Activated CD4-positive, alpha-beta T cell treated with anti-CD3 and anti-CD28 coated beads for 1 hour (primary cell): Measurements from ENCODE around the gene CXCL12.

ENCODE experiments used
- DNase-seq: peaks from one replicate; pipeline ENCODE4 v3.0.0-alpha.2; 2020

Gene CXCL12

DNA sequence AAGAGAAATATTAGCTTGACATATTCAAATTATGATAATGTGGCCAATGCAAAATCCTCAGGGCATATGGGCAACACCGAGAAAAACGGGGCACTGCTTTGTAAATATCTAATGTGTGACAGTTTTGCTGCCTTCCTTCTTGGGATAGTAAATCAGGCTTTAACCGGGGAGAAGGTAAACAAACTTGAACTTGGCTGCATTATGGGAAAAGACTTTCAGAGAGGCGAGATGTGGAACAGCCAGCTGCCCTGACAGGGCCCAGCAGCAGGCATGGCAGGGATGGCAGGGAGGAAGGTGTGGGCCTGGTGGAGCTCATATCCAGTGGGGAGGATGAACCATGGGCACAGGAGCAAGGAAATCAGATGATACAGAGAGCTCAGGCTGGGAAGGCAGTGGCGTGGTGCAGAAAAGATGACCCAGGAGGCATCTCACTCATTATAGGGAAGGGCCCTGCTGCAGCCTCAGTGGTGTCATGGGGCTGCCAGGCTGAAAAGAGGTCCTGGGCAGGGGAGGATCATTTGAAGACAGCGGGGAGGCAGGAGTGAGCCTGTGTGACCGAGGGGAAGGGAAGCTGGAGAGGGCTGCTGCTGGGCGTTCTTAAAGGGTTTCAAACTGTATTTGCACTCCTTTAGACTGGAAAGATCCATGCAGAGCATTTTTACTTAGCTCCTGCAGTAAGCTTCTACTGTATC, 26.7 kb downstream of the CXCL12 start:
- DNase-seq, result no peak

GRCh38 chr10:44357023-44357540, 27.8 kb downstream of the CXCL12 start:
- no peak for DNase-seq

DNA sequence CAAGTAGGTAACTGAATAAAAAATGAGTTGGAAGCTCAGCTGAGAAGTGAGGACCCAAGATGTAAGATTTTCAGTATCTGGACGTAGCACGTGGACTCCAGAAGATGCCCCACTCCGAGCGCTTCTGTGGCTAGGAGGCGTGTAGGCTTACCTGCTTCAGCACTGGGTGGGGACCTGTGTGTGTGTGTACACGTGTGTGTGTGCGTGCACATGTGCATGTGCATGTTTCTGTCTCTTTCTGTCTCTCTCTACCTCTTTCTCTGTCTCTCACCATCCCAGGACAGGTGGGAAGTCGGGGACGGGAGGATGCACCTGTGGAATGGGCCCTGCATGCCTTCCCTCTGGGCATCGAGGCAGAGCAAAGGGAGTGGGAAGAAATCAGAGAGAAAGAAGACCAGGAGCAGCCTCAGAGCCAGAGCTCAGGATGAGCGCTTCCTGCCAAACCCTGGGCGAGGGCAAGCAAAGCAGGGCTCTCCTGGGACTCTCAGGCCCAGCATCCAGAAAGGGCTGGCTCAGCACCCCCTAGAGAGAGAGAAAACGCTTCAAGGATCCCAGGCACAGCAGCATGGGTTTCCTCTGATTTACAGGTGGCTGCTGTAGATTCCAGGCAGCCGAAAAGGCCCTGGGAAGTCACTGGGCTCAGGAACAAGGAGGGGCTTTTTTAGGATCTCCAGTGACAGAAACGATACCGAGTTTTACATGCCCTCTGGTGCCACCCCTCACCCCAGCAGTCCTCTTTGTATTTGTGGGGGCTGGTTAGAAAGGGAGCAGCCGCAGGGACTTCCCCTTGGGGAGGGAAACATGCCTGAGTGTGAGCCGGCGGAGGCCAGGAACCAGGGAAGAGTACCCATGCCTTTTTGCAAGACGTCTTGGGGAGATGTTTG, 28.5 kb downstream of the CXCL12 start:
- no peak for DNase-seq

GRCh38 chr10:44355630-44356029, 29.3 kb downstream of the CXCL12 start:
- DNase-seq, result no peak

DNA sequence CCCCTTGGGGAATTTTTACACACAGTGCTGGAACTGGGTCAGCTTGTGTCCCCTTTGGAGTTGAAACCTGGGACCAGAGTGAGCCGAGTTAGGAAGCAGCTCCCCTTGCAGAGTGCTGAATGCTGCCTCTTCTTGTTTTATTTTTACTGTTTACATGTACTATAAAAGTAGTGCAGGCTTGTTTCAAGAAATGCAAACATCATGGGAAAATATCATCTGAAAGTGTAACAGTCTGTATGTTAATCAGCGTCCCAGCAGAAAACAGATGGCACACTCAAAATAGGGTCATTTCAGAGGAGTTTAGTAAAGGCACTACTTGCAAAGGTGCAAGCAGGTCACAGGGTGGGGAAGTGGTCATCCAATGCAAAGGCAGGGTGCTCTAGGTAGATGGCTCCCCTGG, 30.1 kb downstream of the CXCL12 start:
- DNase-seq, result no peak

- no peak for DNase-seq
Observed at GRCh38 chr10:44353721-44354120, 31.2 kb downstream of the CXCL12 start.

- no peak for DNase-seq
Observed at GRCh38 chr10:44353128-44353390, 31.8 kb downstream of the CXCL12 start.

DNA sequence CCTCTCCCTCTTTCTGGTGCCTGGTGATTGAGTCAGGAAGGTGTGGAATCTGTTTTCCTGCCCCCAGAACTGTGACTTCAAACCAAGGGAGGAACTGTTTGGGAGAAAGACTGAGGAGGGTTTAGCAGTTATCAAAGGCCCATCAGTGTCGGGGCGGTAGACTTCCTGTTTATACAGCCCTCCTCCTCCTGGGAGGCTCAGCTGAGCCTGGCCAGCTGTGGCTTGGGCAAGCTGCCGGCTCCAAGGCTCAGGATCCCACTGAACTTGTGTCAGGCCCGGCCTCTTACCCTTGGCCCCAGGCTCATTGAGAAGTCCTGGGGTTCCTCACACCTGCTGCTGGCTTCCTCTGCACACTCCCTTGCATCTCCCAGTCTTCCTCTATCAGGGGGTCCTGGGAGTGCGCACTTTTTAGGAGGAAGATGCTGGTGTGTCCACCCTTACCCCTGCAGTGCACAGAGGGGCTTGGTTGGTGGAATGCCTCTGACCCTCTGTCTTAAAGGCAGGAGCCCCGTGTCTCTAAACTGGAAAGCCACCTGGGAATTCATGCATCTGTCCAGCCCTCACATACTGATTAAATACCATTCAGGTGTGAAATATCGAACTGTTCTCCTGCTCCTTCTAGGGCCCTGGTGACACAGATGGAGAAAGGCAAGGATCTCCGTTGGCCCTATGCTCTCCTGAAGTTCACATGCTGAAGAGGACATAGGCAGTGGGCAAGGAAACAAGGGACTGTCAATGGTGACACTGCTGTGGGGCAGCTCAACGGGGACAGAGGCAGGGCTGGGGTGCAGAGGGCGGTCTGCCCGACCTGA, 32.4 kb downstream of the CXCL12 start:
- no peak for DNase-seq

- no peak for DNase-seq
Observed at GRCh38 chr10:44348496-44348895, 36.4 kb downstream of the CXCL12 start.

DNA sequence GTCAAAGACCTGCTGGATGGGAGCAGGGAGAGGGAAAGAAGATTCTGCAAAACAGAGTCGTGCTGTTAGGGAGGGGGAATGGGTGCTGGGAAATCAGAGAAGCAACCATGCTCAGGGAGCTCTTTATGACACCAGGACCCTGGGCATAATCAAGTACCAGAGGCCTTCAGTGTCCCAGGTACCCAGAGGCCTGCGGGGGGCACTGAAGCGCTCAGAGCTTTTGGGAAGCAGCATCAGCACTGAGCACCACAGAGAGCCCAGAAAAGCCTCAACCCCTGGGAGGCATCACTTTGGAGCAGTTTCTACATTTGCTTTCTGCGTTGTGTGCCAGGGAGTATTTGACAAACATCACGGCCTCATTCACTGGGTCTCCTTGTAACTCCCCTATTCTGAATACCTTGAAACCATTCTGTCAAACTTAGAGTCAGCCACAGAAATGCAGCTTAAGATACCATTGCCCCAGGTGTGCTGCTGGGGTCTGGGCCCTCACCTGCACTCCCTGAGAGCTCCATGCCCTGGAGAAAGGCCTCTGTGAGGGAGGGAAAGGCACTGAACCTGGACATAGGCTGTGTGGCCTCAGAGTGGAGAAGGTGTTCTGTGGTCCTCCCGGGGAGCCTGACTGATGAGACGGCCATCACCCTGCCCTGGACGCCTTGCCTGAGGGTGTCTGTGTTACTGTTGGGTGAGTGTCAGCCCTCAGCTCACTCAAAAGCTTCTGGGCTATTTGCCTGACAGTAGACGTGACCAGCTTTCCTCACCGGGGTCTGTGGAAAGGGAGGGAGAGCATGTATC, 37.1 kb downstream of the CXCL12 start:
- no peak for DNase-seq

DNA sequence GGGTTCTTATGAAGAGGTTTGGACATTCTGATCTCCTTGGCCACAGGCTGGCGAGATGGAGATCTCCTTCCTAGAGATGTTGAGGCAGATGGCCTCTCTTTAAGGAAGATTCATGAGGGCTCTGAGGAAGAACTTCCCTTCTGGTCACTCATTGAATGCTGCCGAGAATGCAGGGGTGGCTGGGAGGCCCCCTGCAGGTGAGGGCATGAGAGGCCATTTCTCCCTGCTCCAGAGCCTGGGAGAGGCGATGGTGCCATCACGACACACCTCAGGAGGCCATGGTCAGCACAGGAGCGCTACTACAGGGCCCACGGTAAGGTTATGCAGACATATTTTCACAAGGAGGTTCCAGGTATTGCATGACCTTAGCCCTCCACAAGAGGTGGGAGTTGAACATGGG, 40.2 kb downstream of the CXCL12 start:
- DNase-seq, result no peak

DNA sequence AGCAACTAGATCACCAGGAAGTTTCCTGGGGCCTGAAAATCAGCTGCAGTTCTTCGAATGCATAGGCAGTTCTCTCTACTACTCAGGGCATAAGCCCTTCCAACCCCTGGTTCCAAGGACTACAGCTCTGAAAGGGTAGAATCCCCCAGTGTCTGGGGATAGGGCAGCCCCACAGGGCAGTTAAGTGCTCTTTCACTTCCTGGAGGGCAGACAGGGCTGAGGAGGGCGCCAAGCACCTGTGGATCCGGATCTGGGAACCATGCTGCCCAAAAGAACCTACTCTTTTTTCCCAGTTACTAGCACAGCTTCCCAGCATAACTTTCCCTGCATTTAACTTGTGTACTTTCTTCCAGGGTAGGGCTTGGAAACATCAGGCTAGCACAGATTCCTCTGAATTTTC, 41.1 kb downstream of the CXCL12 start:
- DNase-seq, result no peak

DNA sequence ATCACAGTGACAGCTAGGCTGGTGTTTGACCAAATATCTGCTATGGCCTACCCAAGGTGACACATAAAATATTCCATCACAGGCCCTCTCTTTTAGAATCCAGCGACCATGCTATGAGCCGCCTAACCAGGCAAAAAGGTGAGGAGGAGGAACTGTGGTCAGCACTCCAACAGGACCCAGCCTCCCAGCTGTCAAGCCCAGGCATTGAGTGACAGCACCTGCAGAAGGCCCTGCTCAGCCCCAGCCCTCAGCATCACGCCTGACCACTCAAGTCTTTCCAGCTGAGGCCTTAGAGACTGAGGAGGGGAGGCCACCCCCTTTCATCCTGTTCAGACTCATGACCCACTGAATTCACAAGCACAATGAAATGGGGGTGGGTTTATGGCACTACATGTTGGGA, 43.0 kb downstream of the CXCL12 start:
- DNase-seq, result no peak

- no peak for DNase-seq
Observed at GRCh38 chr10:44340557-44340956, 44.3 kb downstream of the CXCL12 start.

DNA sequence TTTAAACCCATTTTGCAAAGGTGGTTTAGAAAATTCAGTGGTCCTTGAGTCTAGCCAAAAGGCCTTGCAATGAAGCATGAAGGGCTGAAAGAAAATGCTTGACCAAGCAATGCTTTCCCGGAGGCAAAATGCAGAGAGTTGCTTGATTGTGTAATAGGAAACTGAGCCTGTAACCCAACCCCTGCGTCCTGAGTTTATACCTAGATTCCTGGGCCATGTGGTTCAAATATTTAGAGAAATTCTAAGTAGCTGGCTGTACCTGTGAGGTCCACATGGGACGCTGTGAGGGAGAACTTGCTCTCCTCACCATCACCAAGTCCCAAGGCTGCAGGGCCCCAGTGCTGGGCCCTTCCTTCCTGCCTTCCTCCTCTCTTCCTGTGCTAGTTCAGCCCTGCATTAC, 45.7 kb downstream of the CXCL12 start:
- no peak for DNase-seq

- no peak for DNase-seq
Observed at GRCh38 chr10:44337081-44337480, 47.8 kb downstream of the CXCL12 start.

DNA sequence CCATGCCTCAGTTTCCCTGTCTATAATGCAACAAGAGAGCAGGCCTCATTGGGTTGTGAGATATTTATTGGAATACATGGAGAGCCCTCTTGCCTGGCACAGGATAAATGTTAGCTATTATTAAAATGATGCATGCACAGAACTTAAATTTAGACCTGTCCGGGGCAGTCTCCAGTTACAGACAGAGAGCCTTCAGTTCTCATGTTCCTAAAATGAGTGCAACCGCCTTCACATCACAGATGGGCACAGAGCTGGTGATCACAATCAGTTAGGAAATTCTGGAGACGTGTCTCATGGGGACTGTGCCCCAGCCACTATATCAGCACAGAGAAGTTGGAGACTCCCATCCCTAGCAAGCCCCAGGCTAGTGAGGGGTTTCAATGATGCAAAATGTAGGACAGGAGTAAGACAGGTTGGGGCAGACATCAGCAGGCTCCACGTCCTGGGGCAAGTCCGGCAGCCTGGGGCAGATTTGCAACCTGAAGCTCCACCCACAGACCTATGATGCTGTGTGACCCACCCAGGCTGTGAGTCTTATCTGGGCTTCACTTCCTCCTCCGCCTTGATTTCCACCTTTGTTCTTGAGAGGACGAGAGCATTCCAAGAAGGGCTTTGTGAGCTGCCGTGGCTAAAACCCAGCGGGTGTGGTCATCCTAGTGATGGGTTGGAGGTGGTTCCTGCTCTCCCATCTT, 49.4 kb downstream of the CXCL12 start:
- DNase-seq, result no peak

DNA sequence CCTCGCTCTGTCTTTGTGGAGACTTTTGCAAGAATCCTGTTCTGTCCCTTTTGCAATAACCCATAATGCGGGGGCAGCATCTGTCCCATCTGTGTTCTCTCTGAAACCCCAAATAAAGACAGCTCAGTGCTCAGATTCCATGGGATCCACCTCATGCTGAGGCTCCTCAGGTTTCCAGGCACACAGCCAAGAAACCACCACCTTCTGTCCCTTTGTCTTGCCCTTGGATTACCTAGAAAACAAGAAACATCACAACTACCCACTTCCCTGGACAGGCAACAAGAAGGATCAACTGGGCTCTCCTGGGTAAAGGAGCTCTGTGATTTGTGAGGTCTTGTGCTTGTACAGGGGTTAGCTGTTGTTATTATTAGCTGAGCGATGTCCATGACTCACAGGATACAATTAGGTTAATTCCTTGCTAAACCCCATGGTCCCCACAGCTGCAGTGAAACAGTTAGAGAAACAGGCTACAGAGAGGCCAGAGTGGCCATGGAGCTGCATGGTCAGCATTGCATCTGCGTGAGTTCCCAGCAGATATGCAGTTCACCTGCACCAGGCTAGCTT, 50.2 kb downstream of the CXCL12 start:
- DNase-seq, result no peak

GRCh38 chr10:44334091-44334490, 50.8 kb downstream of the CXCL12 start:
- no peak for DNase-seq

GRCh38 chr10:44333511-44333910, 51.4 kb downstream of the CXCL12 start:
- DNase-seq, result no peak

GRCh38 chr10:44332465-44332864, 52.4 kb downstream of the CXCL12 start:
- no peak for DNase-seq

DNA sequence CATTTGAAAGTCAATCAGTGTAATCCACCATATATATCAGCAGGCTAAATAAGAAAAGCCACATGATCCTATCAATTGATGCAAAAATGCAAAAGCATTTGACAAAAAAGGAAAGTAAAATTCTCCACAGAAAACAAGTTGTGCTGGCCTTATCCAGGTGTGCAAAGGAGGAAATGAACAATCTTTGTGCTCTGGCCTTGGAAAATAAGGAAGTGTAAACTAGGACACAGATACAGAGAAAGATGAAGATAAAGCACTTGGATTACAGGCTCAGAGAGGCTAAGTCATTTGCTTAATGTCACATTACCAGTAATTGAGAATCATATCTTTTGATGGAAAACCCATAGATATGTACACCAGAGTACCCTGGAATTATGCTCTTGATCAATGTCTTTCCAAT, 54.5 kb downstream of the CXCL12 start:
- DNase-seq, result no peak
